ENCODE data around the gene AK1. TPM values are rescaled to one million over a fixed set of nuclear protein-coding genes. Genes with fewer than 3 reads are reported as not detected.

AK1 gene
- total and polyA plus RNA-seq, 2 experiments from 2014 or later, result 175 to 413 TPM

DNA sequence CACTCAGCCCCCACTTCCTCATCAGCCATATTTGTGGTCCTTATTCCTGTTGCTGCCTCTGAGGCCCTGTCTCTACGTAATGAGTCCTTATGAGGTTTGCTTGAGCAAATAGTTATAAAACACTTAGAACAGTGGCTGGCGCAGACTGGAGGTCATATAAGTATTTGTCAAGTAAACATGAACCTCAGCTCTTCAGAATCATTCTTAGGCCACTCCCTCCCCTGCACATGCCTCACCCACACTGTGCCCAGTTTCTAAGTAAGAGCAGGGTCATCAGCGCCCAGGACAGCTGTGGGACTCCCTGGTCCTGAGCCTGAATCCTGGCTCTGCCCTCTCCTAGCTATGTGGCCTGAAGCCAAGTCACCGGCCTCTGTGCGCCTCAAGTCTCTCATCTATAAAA lies 35.4 kb upstream of the AK1 start:
- Histone ChIP-seq H3K36me3 (peaks cover 6% of the 10 kb centered on the region), H3K4me3 (no peak overlapping the region), H3K4me1 (ENCODE audit: low read depth) (peaks cover 8% of the 10 kb centered on the region), H3K9me3 (ENCODE audit: low read depth) (no peaks in the 10 kb centered on the region), H3K27ac (no peak overlapping the region), H3K27me3 (no peaks in the 10 kb centered on the region)
- no peak for DNase-seq (ENCODE audit: low read depth in 1 of 2, low spot score in 1 of 2)
- TF ChIP-seq, protein P1, sequence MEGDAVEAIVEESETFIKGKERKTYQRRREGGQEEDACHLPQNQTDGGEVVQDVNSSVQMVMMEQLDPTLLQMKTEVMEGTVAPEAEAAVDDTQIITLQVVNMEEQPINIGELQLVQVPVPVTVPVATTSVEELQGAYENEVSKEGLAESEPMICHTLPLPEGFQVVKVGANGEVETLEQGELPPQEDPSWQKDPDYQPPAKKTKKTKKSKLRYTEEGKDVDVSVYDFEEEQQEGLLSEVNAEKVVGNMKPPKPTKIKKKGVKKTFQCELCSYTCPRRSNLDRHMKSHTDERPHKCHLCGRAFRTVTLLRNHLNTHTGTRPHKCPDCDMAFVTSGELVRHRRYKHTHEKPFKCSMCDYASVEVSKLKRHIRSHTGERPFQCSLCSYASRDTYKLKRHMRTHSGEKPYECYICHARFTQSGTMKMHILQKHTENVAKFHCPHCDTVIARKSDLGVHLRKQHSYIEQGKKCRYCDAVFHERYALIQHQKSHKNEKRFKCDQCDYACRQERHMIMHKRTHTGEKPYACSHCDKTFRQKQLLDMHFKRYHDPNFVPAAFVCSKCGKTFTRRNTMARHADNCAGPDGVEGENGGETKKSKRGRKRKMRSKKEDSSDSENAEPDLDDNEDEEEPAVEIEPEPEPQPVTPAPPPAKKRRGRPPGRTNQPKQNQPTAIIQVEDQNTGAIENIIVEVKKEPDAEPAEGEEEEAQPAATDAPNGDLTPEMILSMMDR (IDR thresholded peaks at IDR 0.05; ENCODE audit: low read depth, low read length), result no peak

DNA sequence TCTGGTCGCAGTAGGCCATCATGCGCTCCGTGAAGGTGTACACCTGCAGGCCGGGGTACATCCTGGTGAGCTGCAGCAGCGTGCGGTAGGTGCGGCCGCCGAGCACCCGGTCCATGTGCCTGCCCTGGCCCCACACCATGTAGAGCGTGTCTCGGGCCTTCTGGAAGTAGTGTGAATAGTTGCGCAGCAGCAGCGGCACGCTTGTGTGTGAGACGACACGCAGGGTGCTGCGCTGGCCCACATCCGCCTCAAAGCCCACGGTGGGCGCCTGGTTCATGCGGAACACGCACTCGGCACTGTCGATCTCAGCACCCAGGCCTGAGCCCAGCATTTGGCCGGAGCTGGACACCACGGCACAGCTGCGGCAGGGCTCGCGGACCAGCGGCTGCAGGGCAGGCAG lies 34.8 kb upstream of the AK1 start:
- Histone ChIP-seq H3K36me3 (peaks cover 6% of the 10 kb centered on the region), H3K27me3 (no peaks in the 10 kb centered on the region), H3K9me3 (ENCODE audit: low read depth) (no peaks in the 10 kb centered on the region), H3K4me1 (ENCODE audit: low read depth) (peaks cover 8% of the 10 kb centered on the region), H3K27ac (no peak overlapping the region), H3K4me3 (no peak overlapping the region)
- TF ChIP-seq, protein P1 (IDR thresholded peaks at IDR 0.05; ENCODE audit: low read depth, low read length), result no peak
- no peak for DNase-seq (ENCODE audit: low read depth in 1 of 2, low spot score in 1 of 2)

DNA sequence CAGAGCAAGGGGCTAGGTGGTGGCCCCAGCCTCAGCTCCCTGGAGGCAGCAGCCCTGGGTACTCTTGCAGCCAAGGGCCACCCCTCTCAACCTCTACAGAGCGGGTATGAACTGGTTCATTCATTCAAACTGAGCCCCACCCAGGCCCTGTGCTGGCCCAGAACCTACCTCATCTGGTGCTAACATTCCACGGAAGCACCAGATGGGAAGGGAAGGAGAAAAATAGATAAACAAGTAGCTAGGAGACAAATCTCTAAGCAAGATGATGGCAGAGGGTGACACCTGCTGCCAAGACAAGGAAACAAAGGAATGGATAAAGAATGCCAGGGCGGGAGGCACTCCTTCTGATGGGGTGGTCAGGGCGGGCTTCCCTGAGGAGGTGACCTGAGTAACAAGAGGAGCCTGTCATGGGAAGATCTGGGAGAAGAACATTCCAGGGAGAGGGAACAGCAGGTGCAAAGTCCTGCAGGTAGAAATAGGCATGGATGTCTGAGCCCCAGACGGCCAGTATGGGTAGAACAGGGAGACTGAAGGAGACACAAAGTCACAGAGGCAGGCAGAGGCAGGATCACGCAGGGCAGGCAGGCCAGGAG lies 33.2 kb upstream of the AK1 start:
- peaks cover 6% of the 10 kb centered on the region for H3K36me3 ChIP-seq

DNA sequence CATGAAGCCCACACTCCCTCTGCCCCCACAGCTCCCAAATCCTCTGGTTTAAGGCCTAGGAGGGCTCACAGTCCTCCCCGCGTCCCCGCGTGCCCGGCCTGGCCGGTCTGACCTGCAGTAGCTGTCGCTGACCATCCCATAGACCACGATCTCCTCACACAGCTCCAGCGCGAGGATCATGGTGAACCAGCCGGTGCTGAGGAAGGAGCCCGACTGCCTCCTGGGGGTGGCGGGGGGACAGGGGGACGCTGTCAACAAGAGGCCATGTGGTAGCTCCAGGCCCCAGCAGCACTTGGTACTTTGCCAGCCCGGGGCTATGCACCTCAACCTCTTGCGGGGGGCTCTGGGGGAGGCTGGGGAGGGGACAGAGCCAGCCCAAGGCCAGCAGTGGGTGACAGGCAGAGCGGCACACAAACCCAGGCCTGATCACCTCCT lies 32.4 kb upstream of the AK1 start:
- H3K36me3 ChIP-seq, result peaks cover 6% of the 10 kb centered on the region

More for the DNA sequence above, 33.2 kb upstream of the AK1 start:
- no peak overlapping the region for H3K4me3 ChIP-seq
- TF ChIP-seq, protein P1 (IDR thresholded peaks at IDR 0.05; ENCODE audit: low read depth, low read length), result no peak
- DNase-seq (ENCODE audit: low read depth in 1 of 2, low spot score in 1 of 2), result no peak
- no peaks in the 10 kb centered on the region for H3K27me3 ChIP-seq
- H3K9me3 ChIP-seq (ENCODE audit: low read depth), result no peaks in the 10 kb centered on the region
- H3K4me1 ChIP-seq (ENCODE audit: low read depth), result peaks cover under 1% of the 10 kb centered on the region
- no peak overlapping the region for H3K27ac ChIP-seq

DNA sequence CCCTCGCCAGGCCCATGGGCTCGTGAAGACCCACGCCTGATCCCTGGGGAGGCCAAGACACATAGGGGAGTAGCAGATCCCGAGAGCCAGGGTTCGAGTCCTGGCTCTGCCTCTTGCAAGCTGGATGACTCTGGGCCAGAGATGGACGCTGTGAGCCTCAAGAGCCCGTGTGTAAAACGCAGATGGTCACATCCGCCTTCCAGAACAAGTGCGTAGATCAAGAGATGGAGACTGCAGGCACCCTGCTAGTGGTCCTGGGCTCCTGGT lies 31.1 kb upstream of the AK1 start:
- Histone ChIP-seq H3K4me3 (no peak overlapping the region), H3K4me1 (ENCODE audit: low read depth) (peaks cover 13% of the 10 kb centered on the region), H3K27ac (no peak overlapping the region), H3K9me3 (ENCODE audit: low read depth) (no peaks in the 10 kb centered on the region), H3K36me3 (peaks cover 6% of the 10 kb centered on the region), H3K27me3 (no peaks in the 10 kb centered on the region)
- no peak for DNase-seq (ENCODE audit: low read depth in 1 of 2, low spot score in 1 of 2)
- TF ChIP-seq, protein P1 (IDR thresholded peaks at IDR 0.05; ENCODE audit: low read depth, low read length), result no peak

More for the DNA sequence above, 32.4 kb upstream of the AK1 start:
- H3K4me3 ChIP-seq, result no peak overlapping the region
- H3K27me3 ChIP-seq, result no peaks in the 10 kb centered on the region
- no peak overlapping the region for H3K27ac ChIP-seq
- no peak for DNase-seq (ENCODE audit: low read depth in 1 of 2, low spot score in 1 of 2)
- H3K9me3 ChIP-seq (ENCODE audit: low read depth), result no peaks in the 10 kb centered on the region
- TF ChIP-seq, protein P1 (IDR thresholded peaks at IDR 0.05; ENCODE audit: low read depth, low read length), result no peak
- H3K4me1 ChIP-seq (ENCODE audit: low read depth), result peaks cover under 1% of the 10 kb centered on the region

Measured in cardiac muscle cell (in vitro differentiated cells and primary cell).